Keratinocyte (primary cell): ENCODE data around the gene FYTTD1. TPM values are rescaled to one million over a fixed set of nuclear protein-coding genes. Genes with fewer than 3 reads are reported as not detected.

Source experiments
- DNase-seq: peaks from one replicate; pipeline ENCODE4 v3.0.0-alpha.2; 2011; ENCODE audit warnings: low read depth, missing footprints, low spot score
- FAIRE-seq: peaks from 2 replicates; lab custom pipeline; 2011; peaks lifted over from hg19 to GRCh38; lab: Jason Lieb, UNC
- H2AFZ ChIP-seq: 2 replicates; pipeline ENCODE4 v1.6.0; 2012; ENCODE audit warnings: low read length, control low read depth, inconsistent platforms; ENCODE audit not compliant: control insufficient read depth
- H3K27ac ChIP-seq: 2 replicates; pipeline ENCODE4 v1.5.1; 2011; ENCODE audit warnings: low read length; ENCODE audit not compliant: control insufficient read depth, insufficient read depth
- H3K27me3 ChIP-seq: 3 replicates; pipeline ENCODE4 v1.6.0; 2011; ENCODE audit warnings: low read length; ENCODE audit not compliant: control insufficient read depth, insufficient read depth; ENCODE audit errors: extremely low read depth
- H3K36me3 ChIP-seq, 2 experiments: 2 replicates in 1 of 2; 3 replicates in 1 of 2; pipeline ENCODE4 v1.5.1; 2011; ENCODE audit warnings: low read length in 2 of 2, mild to moderate bottlenecking in 1 of 2; ENCODE audit not compliant: control insufficient read depth in 2 of 2, insufficient read depth in 2 of 2; ENCODE audit errors: extremely low read depth in 1 of 2
- H3K4me1 ChIP-seq: 3 replicates; pipeline ENCODE4 v1.5.1; 2011; ENCODE audit warnings: low read length; ENCODE audit not compliant: control insufficient read depth, insufficient read depth; ENCODE audit errors: extremely low read depth
- H3K4me2 ChIP-seq: 3 replicates; pipeline ENCODE4 v1.6.0; 2011; ENCODE audit warnings: low read depth, low read length; ENCODE audit not compliant: control insufficient read depth, insufficient read depth; ENCODE audit errors: extremely low read depth
- H3K4me3 ChIP-seq, 3 experiments: fragments of 200-600 bp in 1 of 3; sonication (generic) in 1 of 3; 2 replicates in 2 of 3; 3 replicates in 1 of 3; pipeline ENCODE4 v1.5.1; 2011 to 2016; ENCODE audit warnings: low read length in 3 of 3, mild to moderate bottlenecking in 3 of 3, control low read depth in 2 of 3, inconsistent platforms in 1 of 3, low read depth in 1 of 3, mixed read lengths in 1 of 3, mixed run types in 1 of 3, moderate library complexity in 1 of 3; ENCODE audit not compliant: control insufficient read depth in 2 of 3, insufficient read depth in 2 of 3; ENCODE audit errors: extremely low read depth in 1 of 3
- H3K79me2 ChIP-seq: 2 replicates; pipeline ENCODE4 v1.6.0; 2012; ENCODE audit warnings: low read length; ENCODE audit not compliant: control insufficient read depth, insufficient read depth
- H3K9ac ChIP-seq: 3 replicates; pipeline ENCODE4 v1.6.0; 2011; ENCODE audit warnings: low read length; ENCODE audit not compliant: control insufficient read depth, insufficient read depth; ENCODE audit errors: extremely low read depth
- H3K9me1 ChIP-seq: 3 replicates; pipeline ENCODE4 v1.6.0; 2011; ENCODE audit warnings: low read length; ENCODE audit not compliant: control insufficient read depth, insufficient read depth; ENCODE audit errors: extremely low read depth
- H3K9me3 ChIP-seq: 2 replicates; pipeline ENCODE4 v1.5.1; 2012; ENCODE audit warnings: low read depth, low read length; ENCODE audit not compliant: control insufficient read depth
- H4K20me1 ChIP-seq: 3 replicates; pipeline ENCODE4 v1.6.0; 2011; ENCODE audit warnings: low read length; ENCODE audit not compliant: control insufficient read depth, insufficient read depth; ENCODE audit errors: extremely low read depth
- CTCF ChIP-seq, 3 experiments: IDR thresholded peaks in 1 of 3; conservative IDR thresholded peaks in 1 of 3; optimal IDR thresholded peaks in 1 of 3; 2 replicates in 2 of 3; 3 replicates in 1 of 3; pipeline versions ENCODE3 to v1.5.1; 2011; ENCODE audit warnings: low read length in 3 of 3, mild to moderate bottlenecking in 3 of 3, moderate library complexity in 2 of 3, control low read depth in 1 of 3, inconsistent platforms in 1 of 3; ENCODE audit not compliant: insufficient read depth in 2 of 3; ENCODE audit errors: extremely low read depth in 1 of 3
- EZH2 ChIP-seq: IDR thresholded peaks from one replicate; pipeline ENCODE4 v1.6.1; 2012; ENCODE audit warnings: inconsistent platforms, mild to moderate bottlenecking, low read length, moderate library complexity
- dilution Hi-C: fragments of 300-500 bp; cut with MboI; formaldehyde crosslinking; loops from one replicate; pipeline ENCODE4 v1.7.0; 2020; ENCODE audit warnings: low sequenced_read_pairs; ENCODE audit not compliant: extremely low pct_ligation_motif_present
- polyA plus RNA-seq, 5 experiments: library from polyadenylated mRNA; depleted of rRNA in 3 of 5; stranded (reverse) in 3 of 5; stranded (forward) in 1 of 5; unstranded in 1 of 5; fragments of >200 nt; gene quantifications; 1 replicate in 1 of 5; 2 replicates in 3 of 5; 3 replicates in 1 of 5; pipeline versions ENCODE4 v1.2.1 to v1.2.3, GENCODE V29; 2011 to 2012; ENCODE audit warnings: missing spikeins in 2 of 5, low read depth in 1 of 5, low replicate concordance in 1 of 5

FYTTD1 gene
- polyA plus RNA-seq, 1 donor (not counting 4 experiments of a cell fraction or from before 2014, with no cell fraction given) = 48.0 TPM

- H3K9me3 ChIP-seq = no peaks in the 10 kb centered on the region
- no peak for DNase-seq
- H3K4me3 ChIP-seq = no peak overlapping the region
- no peaks in the 10 kb centered on the region for H3K9me1 ChIP-seq
- H3K9ac ChIP-seq = no peak overlapping the region
- H4K20me1 ChIP-seq = no peaks in the 10 kb centered on the region
- H3K27me3 ChIP-seq = no peaks in the 10 kb centered on the region
- H3K4me2 ChIP-seq = no peak overlapping the region
- dilution Hi-C loops = no loop called here
- TF ChIP-seq EZH2 (no peak), CTCF (optimal IDR thresholded peaks at IDR 0.05 in 1 of 3, IDR thresholded peaks at IDR 0.05 in 1 of 3, conservative IDR thresholded peaks at IDR 0.05 in 1 of 3; ENCODE audit: extremely low read depth in 1 of 3, insufficient read depth in 2 of 3, low read length in 3 of 3) (no peak)
- no peak overlapping the region for H2AFZ ChIP-seq
- H3K4me1 ChIP-seq = no peaks in the 10 kb centered on the region
- peaks cover 0 to 2% of the 10 kb centered on the region in 2 experiments for H3K36me3 ChIP-seq
- H3K79me2 ChIP-seq = peaks cover 54% of the 10 kb centered on the region
- H3K27ac ChIP-seq = no peak overlapping the region
- FAIRE-seq = no peak
These were observed 64.7 kb downstream of the FYTTD1 start for GRCh38 chr3:197814372-197814771.

- Histone ChIP-seq H3K4me1 (no peaks in the 10 kb centered on the region), H4K20me1 (no peaks in the 10 kb centered on the region), H3K36me3 (peaks cover 5 to 13% of the 10 kb centered on the region in 2 experiments), H3K9me3 (no peaks in the 10 kb centered on the region), H2AFZ (no peak overlapping the region), H3K9me1 (no peaks in the 10 kb centered on the region), H3K9ac (no peak overlapping the region), H3K27me3 (no peaks in the 10 kb centered on the region), H3K4me3 (no peak overlapping the region), H3K27ac (no peak overlapping the region), H3K79me2 (peaks cover 4% of the 10 kb centered on the region), H3K4me2 (no peak overlapping the region)
- TF ChIP-seq EZH2 = no peak
- TF ChIP-seq CTCF (optimal IDR thresholded peaks at IDR 0.05 in 1 of 3, IDR thresholded peaks at IDR 0.05 in 1 of 3, conservative IDR thresholded peaks at IDR 0.05 in 1 of 3; ENCODE audit: extremely low read depth in 1 of 3, insufficient read depth in 2 of 3, low read length in 3 of 3) = no peak
- no peak for FAIRE-seq
- no peak for DNase-seq
- dilution Hi-C loops = no loop called here
These were observed 71.1 kb downstream of the FYTTD1 start for GRCh38 chr3:197820550-197821335.
